WTC11 (cell line): ENCODE results near the gene IST1. TPM values are rescaled to one million over a fixed set of nuclear protein-coding genes. Genes with fewer than 3 reads are reported as not detected.

Experiments used
- ATAC-seq: fragments of 200-7000 bp; cut with Tn5 transposase; 2 replicates; pipeline ENCODE4 v1.10.0; 2021; ENCODE audit warnings: mild to moderate bottlenecking, moderate library complexity
- CTCF ChIA-PET: fragments of 300-600 bp; sonication (Branson Sonifier 250); formaldehyde crosslinking; loops from one replicate; lab custom pipeline; 2021; ENCODE audit warnings: antibody characterized with exemption; lab: Charles Lee
- POLR2A ChIA-PET: fragments of 350-600 bp; sonication (Branson Sonifier 250); formaldehyde crosslinking; loops from one replicate; lab custom pipeline; 2021; ENCODE audit warnings: antibody characterized with exemption; lab: Charles Lee
- DNase-seq: peaks from one replicate; pipeline ENCODE4 v3.0.0; 2021; ENCODE audit warnings: low spot score
- H3K27ac Mint-ChIP-seq: 2 replicates; pipeline ENCODE4 v1.8.0; 2021; ENCODE audit warnings: mixed read lengths
- H3K27me3 Mint-ChIP-seq: 2 replicates; pipeline ENCODE4 v1.8.0; 2021; ENCODE audit warnings: low read depth, mild to moderate bottlenecking, moderate library complexity, mixed read lengths
- H3K36me3 Mint-ChIP-seq: 2 replicates; pipeline ENCODE4 v1.8.0; 2021; ENCODE audit warnings: mixed read lengths
- H3K4me1 Mint-ChIP-seq: 2 replicates; pipeline ENCODE4 v1.8.0; 2022; ENCODE audit warnings: mixed read lengths
- H3K4me3 Mint-ChIP-seq: 2 replicates; pipeline ENCODE4 v1.8.0; 2021; ENCODE audit warnings: mild to moderate bottlenecking, moderate library complexity, mixed read lengths
- H3K9me3 Mint-ChIP-seq: 2 replicates; pipeline ENCODE4 v1.8.0; 2021; ENCODE audit warnings: mixed read lengths
- ARID4B ChIP-seq: sonication (generic); formaldehyde crosslinking; IDR thresholded peaks from 2 replicates; pipeline ENCODE4 v1.8.0; 2023; ENCODE audit warnings: missing genetic modification reagents, mild to moderate bottlenecking, borderline replicate concordance
- E2F4 ChIP-seq: sonication (generic); formaldehyde crosslinking; IDR thresholded peaks from 2 replicates; pipeline ENCODE4 v1.8.1; 2022; ENCODE audit warnings: low read depth, mild to moderate bottlenecking, moderate library complexity, missing genetic modification reagents, borderline replicate concordance
- ESRRA ChIP-seq: sonication (generic); formaldehyde crosslinking; IDR thresholded peaks from 2 replicates; pipeline ENCODE4 v1.8.1; 2022; ENCODE audit warnings: mild to moderate bottlenecking, missing genetic modification reagents, borderline replicate concordance
- HMGXB4 ChIP-seq: sonication (generic); formaldehyde crosslinking; IDR thresholded peaks from 2 replicates; pipeline ENCODE4 v1.8.1; 2023; ENCODE audit warnings: mild to moderate bottlenecking, moderate library complexity, missing genetic modification reagents
- JAZF1 ChIP-seq: fragments of 250-450 bp; sonication (Bioruptor Pico); IDR thresholded peaks from 2 replicates; pipeline ENCODE4 v1.9.0; 2021; ENCODE audit warnings: moderate library complexity, mild to moderate bottlenecking, inconsistent platforms
- KAT7 ChIP-seq: sonication (generic); formaldehyde crosslinking; IDR thresholded peaks from 2 replicates; pipeline ENCODE4 v1.8.1; 2023; ENCODE audit warnings: missing genetic modification reagents, mild to moderate bottlenecking, borderline replicate concordance
- MXD4 ChIP-seq: fragments of 250-450 bp; sonication (Bioruptor Pico); IDR thresholded peaks from 2 replicates; pipeline ENCODE4 v1.8.0; 2021; ENCODE audit warnings: mild to moderate bottlenecking, moderate library complexity, borderline replicate concordance
- NFE2L1 ChIP-seq: sonication (generic); formaldehyde crosslinking; IDR thresholded peaks from 2 replicates; pipeline ENCODE4 v1.8.1; 2023; ENCODE audit warnings: missing genetic modification reagents
- NR3C1 ChIP-seq: sonication (generic); formaldehyde crosslinking; conservative IDR thresholded peaks from 2 replicates; pipeline ENCODE4 v1.8.1; 2023; ENCODE audit warnings: low read depth, mild to moderate bottlenecking, missing genetic modification reagents
- RORB ChIP-seq: fragments of 250-450 bp; sonication (Bioruptor Pico); IDR thresholded peaks from 2 replicates; pipeline ENCODE4 v1.9.0; 2021; ENCODE audit warnings: mild to moderate bottlenecking
- SOX15 ChIP-seq: fragments of 250-450 bp; sonication (Bioruptor Pico); IDR thresholded peaks from 2 replicates; pipeline ENCODE4 v1.9.0; 2021; ENCODE audit warnings: mild to moderate bottlenecking
- ZBTB21 ChIP-seq: sonication (generic); formaldehyde crosslinking; IDR thresholded peaks from 2 replicates; pipeline ENCODE4 v1.8.1; 2023; ENCODE audit warnings: mild to moderate bottlenecking, missing genetic modification reagents, borderline replicate concordance
- ZNF416 ChIP-seq: fragments of 250-450 bp; sonication (Bioruptor Pico); IDR thresholded peaks from 2 replicates; pipeline ENCODE4 v1.9.0; 2021; ENCODE audit warnings: mild to moderate bottlenecking, inconsistent platforms
- ZNF671 ChIP-seq: fragments of 250-450 bp; sonication (Bioruptor Pico); IDR thresholded peaks from 2 replicates; pipeline ENCODE4 v1.8.0; 2021; ENCODE audit warnings: mild to moderate bottlenecking
- total RNA-seq: library from RNA; stranded (reverse); gene quantifications from 3 replicates; pipeline ENCODE4 v1.2.3, GENCODE V29; 2021
- TF ChIP-seq, protein P1 (sequence below): sonication (generic); formaldehyde crosslinking; IDR thresholded peaks from 2 replicates; pipeline ENCODE4 v1.8.0; 2023; ENCODE audit warnings: missing genetic modification reagents
- TF ChIP-seq, protein P2 (sequence below): fragments of 250-450 bp; sonication (Bioruptor Pico); IDR thresholded peaks from 2 replicates; pipeline ENCODE4 v1.9.0; 2021; ENCODE audit warnings: mild to moderate bottlenecking
- TF ChIP-seq, protein P3 (sequence below): fragments of 250-450 bp; sonication (Bioruptor Pico); IDR thresholded peaks from 2 replicates; pipeline ENCODE4 v1.9.0; 2021; ENCODE audit warnings: moderate library complexity, mild to moderate bottlenecking, inconsistent platforms, borderline replicate concordance
- TF ChIP-seq, protein P4 (sequence below): sonication (generic); formaldehyde crosslinking; IDR thresholded peaks from 2 replicates; pipeline ENCODE4 v1.8.1; 2023; ENCODE audit warnings: mild to moderate bottlenecking, missing genetic modification reagents, moderate library complexity

IST1 gene
- total RNA-seq, 1 experiment from 2014 or later = 272 TPM

- Mint-ChIP-seq H3K9me3 (no peaks in the 10 kb centered on the region), H3K4me3 (no peak overlapping the region), H3K36me3 (peaks cover 27% of the 10 kb centered on the region), H3K27me3 (no peaks in the 10 kb centered on the region), H3K4me1 (no peaks in the 10 kb centered on the region), H3K27ac (no peak overlapping the region)
- CTCF ChIA-PET = interaction anchor here (1.0 kb wide), 1 partner anchor 30 kb away, joined by 3 read pairs; no protein-coding TSS in a partner anchor
- no peak for ATAC-seq
- POLR2A ChIA-PET = interaction anchor here (0.5 to 0.6 kb wide), 2 partner anchors 55 to 58 kb away, joined by 3 read pairs; no protein-coding TSS in a partner anchor
- no peak for DNase-seq
- TF ChIP-seq MXD4 (CRISPR knock-in tag) = no peak
- no peak for TF ChIP-seq RORB (CRISPR knock-in tag)
- TF ChIP-seq, protein P1, sequence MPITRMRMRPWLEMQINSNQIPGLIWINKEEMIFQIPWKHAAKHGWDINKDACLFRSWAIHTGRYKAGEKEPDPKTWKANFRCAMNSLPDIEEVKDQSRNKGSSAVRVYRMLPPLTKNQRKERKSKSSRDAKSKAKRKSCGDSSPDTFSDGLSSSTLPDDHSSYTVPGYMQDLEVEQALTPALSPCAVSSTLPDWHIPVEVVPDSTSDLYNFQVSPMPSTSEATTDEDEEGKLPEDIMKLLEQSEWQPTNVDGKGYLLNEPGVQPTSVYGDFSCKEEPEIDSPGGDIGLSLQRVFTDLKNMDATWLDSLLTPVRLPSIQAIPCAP (CRISPR knock-in tag) = no peak
- TF ChIP-seq, protein P2, sequence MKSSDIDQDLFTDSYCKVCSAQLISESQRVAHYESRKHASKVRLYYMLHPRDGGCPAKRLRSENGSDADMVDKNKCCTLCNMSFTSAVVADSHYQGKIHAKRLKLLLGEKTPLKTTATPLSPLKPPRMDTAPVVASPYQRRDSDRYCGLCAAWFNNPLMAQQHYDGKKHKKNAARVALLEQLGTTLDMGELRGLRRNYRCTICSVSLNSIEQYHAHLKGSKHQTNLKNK (CRISPR knock-in tag) = no peak
- no peak for TF ChIP-seq SOX15 (CRISPR knock-in tag)
- no peak for TF ChIP-seq KAT7 (CRISPR knock-in tag)
- TF ChIP-seq, protein P3, sequence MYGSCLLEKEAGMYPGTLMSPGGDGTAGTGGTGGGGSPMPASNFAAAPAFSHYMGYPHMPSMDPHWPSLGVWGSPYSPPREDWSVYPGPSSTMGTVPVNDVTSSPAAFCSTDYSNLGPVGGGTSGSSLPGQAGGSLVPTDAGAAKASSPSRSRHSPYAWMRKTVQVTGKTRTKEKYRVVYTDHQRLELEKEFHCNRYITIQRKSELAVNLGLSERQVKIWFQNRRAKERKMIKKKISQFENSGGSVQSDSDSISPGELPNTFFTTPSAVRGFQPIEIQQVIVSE (CRISPR knock-in tag) = no peak
- TF ChIP-seq NR3C1 (CRISPR knock-in tag) = no peak
- no peak for TF ChIP-seq E2F4
- TF ChIP-seq, protein P4, sequence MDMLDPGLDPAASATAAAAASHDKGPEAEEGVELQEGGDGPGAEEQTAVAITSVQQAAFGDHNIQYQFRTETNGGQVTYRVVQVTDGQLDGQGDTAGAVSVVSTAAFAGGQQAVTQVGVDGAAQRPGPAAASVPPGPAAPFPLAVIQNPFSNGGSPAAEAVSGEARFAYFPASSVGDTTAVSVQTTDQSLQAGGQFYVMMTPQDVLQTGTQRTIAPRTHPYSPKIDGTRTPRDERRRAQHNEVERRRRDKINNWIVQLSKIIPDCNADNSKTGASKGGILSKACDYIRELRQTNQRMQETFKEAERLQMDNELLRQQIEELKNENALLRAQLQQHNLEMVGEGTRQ (CRISPR knock-in tag) = no peak
- TF ChIP-seq ARID4B (CRISPR knock-in tag) = no peak
- TF ChIP-seq HMGXB4 (CRISPR knock-in tag) = no peak
- TF ChIP-seq ZNF671 (CRISPR knock-in tag) = no peak
- TF ChIP-seq ZBTB21 (CRISPR knock-in tag) = no peak
- TF ChIP-seq JAZF1 (CRISPR knock-in tag) = no peak
- TF ChIP-seq ZNF416 (CRISPR knock-in tag) = no peak
- TF ChIP-seq NFE2L1 (CRISPR knock-in tag) = no peak
- no peak for TF ChIP-seq ESRRA (CRISPR knock-in tag)
These were observed 42.8 kb upstream of the IST1 start for GRCh38 chr16:71852561-71852960.
